ENCODE data around the gene PPP2R3A.

PPP2R3A gene

DNA sequence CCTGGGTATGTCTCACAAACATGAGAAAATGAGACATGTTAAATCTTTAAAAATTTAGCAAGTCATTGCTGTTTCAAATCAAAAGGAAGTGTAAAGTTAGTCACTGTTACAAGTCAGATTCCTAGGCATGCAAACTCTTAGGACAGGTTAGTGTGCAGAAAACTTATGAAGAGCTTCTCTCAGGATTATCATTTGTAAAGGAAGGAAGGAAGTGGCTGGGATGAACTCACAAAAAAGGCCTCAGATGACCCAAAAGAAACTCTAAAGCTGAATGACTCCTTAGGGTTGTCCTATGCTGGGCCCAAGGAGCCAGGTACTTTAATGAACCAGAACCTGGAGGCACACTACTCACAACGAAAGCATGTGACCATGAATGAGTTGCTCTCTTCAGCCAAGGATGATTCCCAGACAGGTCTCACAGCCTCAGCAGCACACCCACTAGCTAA lies 205.6 kb downstream of the PPP2R3A start:
- Histone ChIP-seq H3K36me3 (ENCODE audit: insufficient read depth, low read length) (0 out of 2 replicates have a peak, but pooled peaks cover 3% of the 10 kb centered on the region), H3K79me2 (ENCODE audit: insufficient read depth, low read length) (peaks cover 100% of the 10 kb centered on the region), H3K4me1 (ENCODE audit: insufficient read depth, low read length) (peaks cover 18% of the 10 kb centered on the region), H3K27ac (ENCODE audit: low read length) (0 out of 2 replicates have a peak overlapping the region, but pooled peaks have one; percentile 28), H4K20me1 (ENCODE audit: insufficient read depth, low read length) (peaks cover 92% of the 10 kb centered on the region), H3K27me3 (ENCODE audit: insufficient read depth, low read length, poor library complexity) (no peaks in the 10 kb centered on the region), H3K9ac (ENCODE audit: low read depth, low read length) (no peak overlapping the region), H3K4me2 (ENCODE audit: insufficient read depth, low read length) (no peak overlapping the region), H3K9me3 (ENCODE audit: insufficient read depth, low read length, severe bottlenecking) (no peaks in the 10 kb centered on the region), H2AFZ (ENCODE audit: low read depth, low read length) (no peak overlapping the region), H3K4me3 (ENCODE audit: low read depth in 1 of 2, low read length in 2 of 2) (no peak overlapping the region)
- TF ChIP-seq CTCF (IDR thresholded peaks at IDR 0.05; ENCODE audit: borderline replicate concordance, extremely low read depth, low read length, poor library complexity, severe bottlenecking) (no peak), EZH2 (IDR thresholded peaks at IDR 0.05; ENCODE audit: borderline replicate concordance, low read depth, low read length, severe bottlenecking) (no peak)
- ATAC-seq (ENCODE audit: insufficient read depth, low read depth) = no peak
- no peak for DNase-seq

DNA sequence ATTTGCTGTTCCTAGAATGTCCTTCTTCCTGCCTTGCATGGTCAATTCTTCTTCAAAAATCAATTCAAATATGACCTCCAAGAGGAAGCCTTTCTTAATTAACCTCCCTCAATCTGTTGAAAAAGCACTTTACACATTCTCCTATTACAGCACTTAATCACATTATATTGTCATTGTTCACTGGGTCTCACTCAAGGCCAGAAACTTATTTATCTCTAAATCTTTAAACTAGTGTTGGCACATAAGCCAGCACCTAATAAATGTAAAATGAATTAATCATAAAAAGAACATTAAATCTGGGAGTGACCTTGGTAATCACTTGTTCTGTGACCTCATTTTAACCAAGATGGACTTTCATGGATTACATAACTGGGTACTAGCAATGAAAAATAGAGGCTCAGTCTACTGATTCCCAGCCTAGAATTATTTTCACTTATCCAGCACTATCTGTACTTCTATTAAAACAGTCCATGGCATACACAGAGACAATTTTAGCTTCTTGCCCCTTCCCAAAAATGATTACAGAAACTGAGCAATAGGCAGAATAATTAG lies 208.5 kb downstream of the PPP2R3A start:
- DNase-seq = no peak
- H4K20me1 ChIP-seq (ENCODE audit: insufficient read depth, low read length) = peaks cover 93% of the 10 kb centered on the region
- 0 out of 2 replicates have a peak, but pooled peaks cover 3% of the 10 kb centered on the region for H3K36me3 ChIP-seq (ENCODE audit: insufficient read depth, low read length)
- no peak for ATAC-seq (ENCODE audit: insufficient read depth, low read depth)
- H3K27ac ChIP-seq (ENCODE audit: low read length) = no peak overlapping the region
- H3K79me2 ChIP-seq (ENCODE audit: insufficient read depth, low read length) = peaks cover 100% of the 10 kb centered on the region
- TF ChIP-seq EZH2 (IDR thresholded peaks at IDR 0.05; ENCODE audit: borderline replicate concordance, low read depth, low read length, severe bottlenecking) (no peak), CTCF (IDR thresholded peaks at IDR 0.05; ENCODE audit: borderline replicate concordance, extremely low read depth, low read length, poor library complexity, severe bottlenecking) (no peak)
- peaks cover 18% of the 10 kb centered on the region for H3K4me1 ChIP-seq (ENCODE audit: insufficient read depth, low read length)
- H3K4me3 ChIP-seq (ENCODE audit: low read depth in 1 of 2, low read length in 2 of 2) = no peak overlapping the region
- H3K9me3 ChIP-seq (ENCODE audit: insufficient read depth, low read length, severe bottlenecking) = no peaks in the 10 kb centered on the region
- no peak overlapping the region for H3K4me2 ChIP-seq (ENCODE audit: insufficient read depth, low read length)
- H3K27me3 ChIP-seq (ENCODE audit: insufficient read depth, low read length, poor library complexity) = no peaks in the 10 kb centered on the region
- H2AFZ ChIP-seq (ENCODE audit: low read depth, low read length) = no peak overlapping the region
- H3K9ac ChIP-seq (ENCODE audit: low read depth, low read length) = no peak overlapping the region

DNA sequence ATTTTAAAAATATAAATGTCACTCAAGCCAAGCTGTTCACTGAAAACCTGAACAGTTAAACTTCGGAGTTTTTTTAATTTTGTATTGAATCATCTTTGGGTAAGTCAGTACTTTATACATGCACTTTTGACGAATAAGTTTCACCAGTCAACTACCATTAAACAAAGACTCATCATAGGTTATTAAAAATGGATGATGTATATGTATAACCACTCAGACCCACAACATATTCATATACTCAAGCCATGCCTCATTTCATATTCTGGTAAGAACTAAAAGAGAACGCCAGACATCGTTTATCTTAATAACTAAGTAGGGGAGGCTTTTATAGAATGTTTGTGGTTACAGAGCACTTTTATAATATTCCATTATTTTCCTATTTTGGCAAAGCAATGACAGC lies 212.3 kb downstream of the PPP2R3A start:
- no peak overlapping the region for H3K4me2 ChIP-seq (ENCODE audit: insufficient read depth, low read length)
- peaks cover 6% of the 10 kb centered on the region; the same call in 1 of the 2 replicates for H3K36me3 ChIP-seq (ENCODE audit: insufficient read depth, low read length)
- no peak overlapping the region for H3K4me3 ChIP-seq (ENCODE audit: low read depth in 1 of 2, low read length in 2 of 2)
- no peak overlapping the region for H2AFZ ChIP-seq (ENCODE audit: low read depth, low read length)
- no peaks in the 10 kb centered on the region for H3K9me3 ChIP-seq (ENCODE audit: insufficient read depth, low read length, severe bottlenecking)
- H3K79me2 ChIP-seq (ENCODE audit: insufficient read depth, low read length) = peaks cover 100% of the 10 kb centered on the region
- H3K4me1 ChIP-seq (ENCODE audit: insufficient read depth, low read length) = peaks cover 17% of the 10 kb centered on the region
- H3K9ac ChIP-seq (ENCODE audit: low read depth, low read length) = no peak overlapping the region
- ATAC-seq (ENCODE audit: insufficient read depth, low read depth) = no peak
- no peak for TF ChIP-seq CTCF (IDR thresholded peaks at IDR 0.05; ENCODE audit: borderline replicate concordance, extremely low read depth, low read length, poor library complexity, severe bottlenecking)
- no peaks in the 10 kb centered on the region for H3K27me3 ChIP-seq (ENCODE audit: insufficient read depth, low read length, poor library complexity)
- DNase-seq = no peak
- peaks cover 95% of the 10 kb centered on the region for H4K20me1 ChIP-seq (ENCODE audit: insufficient read depth, low read length)
- no peak overlapping the region for H3K27ac ChIP-seq (ENCODE audit: low read length)
